RWPE1 (cell line): ENCODE results near the gene OTULINL.

Experiments used
- CTCF ChIA-PET: fragments of 350-600 bp; sonication (Branson Sonifier 250); formaldehyde crosslinking; extraction: SDS; loops from one replicate; lab custom pipeline; 2021; lab: Yijun Ruan, JAX
- POLR2A ChIA-PET: fragments of 400-600 bp; formaldehyde crosslinking; extraction: SDS; loops from one replicate; lab custom pipeline; 2020; ENCODE audit warnings: antibody characterized with exemption; ENCODE audit not compliant: low non-redundant PET; lab: Yijun Ruan, JAX
- DNase-seq: peaks from one replicate; pipeline ENCODE4 v3.0.0; 2012; ENCODE audit warnings: low spot score
- H3K27ac ChIP-seq: fragments of 450-650 bp; 2 replicates; pipeline ENCODE4 v1.5.1; 2017
- CTCF ChIP-seq: fragments of 450-650 bp; conservative IDR thresholded peaks from 2 replicates; pipeline ENCODE4 v1.5.1; 2017; ENCODE audit warnings: low read depth, mild to moderate bottlenecking

OTULINL gene

GRCh38 chr5:14588145-14588544 lies 6.6 kb downstream of the OTULINL start:
- no peak for TF ChIP-seq CTCF
- CTCF ChIA-PET: no interaction called here
- DNase-seq: no peak
- no peak overlapping the region for H3K27ac ChIP-seq
- POLR2A ChIA-PET: no interaction called here

DNA sequence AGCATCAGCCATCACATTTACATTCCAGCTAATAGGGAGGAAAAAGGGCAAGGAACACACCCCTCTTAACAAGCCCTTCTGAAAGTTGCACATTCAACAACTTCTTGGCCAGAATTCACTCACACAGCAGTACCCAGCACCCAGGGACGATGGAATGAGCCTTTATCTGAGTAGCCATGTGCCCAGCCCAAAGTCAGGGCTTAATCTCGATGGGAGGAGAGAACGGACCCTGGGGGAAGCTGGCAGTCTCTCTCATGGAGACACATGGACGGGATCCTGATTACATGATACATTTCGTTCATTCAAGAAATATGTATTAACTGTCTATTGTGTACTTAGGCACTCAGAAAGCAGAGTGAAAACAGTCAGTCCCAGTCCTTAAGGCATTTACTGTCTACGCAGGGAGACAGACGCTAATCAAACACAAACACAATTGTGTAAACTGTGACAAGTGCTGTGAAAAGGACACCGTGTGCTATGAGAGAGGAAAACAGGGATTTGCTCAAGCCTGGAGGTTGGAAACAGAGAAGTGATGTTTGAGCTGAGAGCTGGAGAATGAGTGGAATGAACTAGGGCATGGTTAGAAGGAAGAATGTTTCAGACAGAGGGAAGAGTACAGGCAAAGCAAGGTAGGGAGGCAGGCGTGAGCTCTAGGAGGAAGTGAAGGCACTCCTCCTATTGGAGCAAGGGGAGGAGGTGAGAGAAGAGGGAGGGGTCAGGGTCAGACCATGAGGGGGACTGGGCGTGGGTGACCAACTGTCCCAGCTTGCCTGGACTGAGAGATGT lies 7.4 kb downstream of the OTULINL start:
- ChIA-PET CTCF (no interaction called here), POLR2A (no interaction called here)
- H3K27ac ChIP-seq: no peak overlapping the region
- TF ChIP-seq CTCF: no peak
- no peak for DNase-seq

GRCh38 chr5:14590949-14591348 lies 9.4 kb downstream of the OTULINL start:
- POLR2A ChIA-PET: no interaction called here
- H3K27ac ChIP-seq: no peak overlapping the region
- CTCF ChIA-PET: no interaction called here

DNA sequence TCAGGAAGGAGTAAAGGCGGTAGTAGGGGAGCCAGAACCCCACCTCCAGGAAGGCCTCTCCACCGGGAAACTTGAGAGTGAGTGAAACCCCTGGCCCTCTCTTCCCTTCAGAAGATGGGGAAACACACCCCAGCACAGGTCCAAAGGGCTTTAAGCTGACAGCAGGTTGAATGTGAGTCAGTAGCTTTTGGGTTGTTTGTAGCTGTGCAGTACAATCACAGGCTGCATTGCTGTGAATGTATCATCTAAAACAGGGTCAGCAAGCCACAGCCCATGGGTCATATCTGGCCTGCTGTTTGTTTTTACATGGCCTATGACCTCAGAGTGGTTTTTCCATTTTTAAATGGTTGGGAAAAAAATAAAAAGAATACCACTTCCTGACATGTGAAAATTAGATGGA lies 10.0 kb downstream of the OTULINL start:
- no peak for DNase-seq
- H3K27ac ChIP-seq: no peak overlapping the region
- no peak for TF ChIP-seq CTCF
- ChIA-PET CTCF (no interaction called here), POLR2A (no interaction called here)

More at GRCh38 chr5:14590949-14591348, 9.4 kb downstream of the OTULINL start:
- DNase-seq: no peak
- TF ChIP-seq CTCF: no peak

GRCh38 chr5:14593326-14594021 lies 11.9 kb downstream of the OTULINL start:
- no peak for TF ChIP-seq CTCF
- CTCF ChIA-PET: no interaction called here
- no peak overlapping the region for H3K27ac ChIP-seq
- DNase-seq: no peak
- POLR2A ChIA-PET: no interaction called here

GRCh38 chr5:14594378-14595074 lies 12.9 kb downstream of the OTULINL start:
- POLR2A ChIA-PET: no interaction called here
- CTCF ChIA-PET: no interaction called here
- TF ChIP-seq CTCF: no peak
- no peak overlapping the region for H3K27ac ChIP-seq
- DNase-seq: no peak
